Fibroblast of pulmonary artery (primary cell): Measurements from ENCODE around the gene RNF133.
"Not testable (repeated sequence)": the region's sequence is repeated elsewhere in the genome, so short reads cannot be mapped to it uniquely, and the experiment has no call there.

Source experiments
- DNase-seq: peaks from one replicate; pipeline ENCODE4 v3.0.0-alpha.2; 2010; ENCODE audit warnings: low read depth
- H3K4me3 ChIP-seq: replicated peaks from 2 replicates; pipeline ENCODE4 v1.5.1; 2011; ENCODE audit warnings: low read depth, mild to moderate bottlenecking, control low read depth, low read length, moderate library complexity
- TF ChIP-seq, protein P1 (sequence below): IDR thresholded peaks from 2 replicates; pipeline ENCODE4 v1.5.1; 2011; ENCODE audit warnings: mild to moderate bottlenecking, control low read depth, low read length, inconsistent platforms; ENCODE audit errors: missing control alignments

The RNF133 gene

DNA sequence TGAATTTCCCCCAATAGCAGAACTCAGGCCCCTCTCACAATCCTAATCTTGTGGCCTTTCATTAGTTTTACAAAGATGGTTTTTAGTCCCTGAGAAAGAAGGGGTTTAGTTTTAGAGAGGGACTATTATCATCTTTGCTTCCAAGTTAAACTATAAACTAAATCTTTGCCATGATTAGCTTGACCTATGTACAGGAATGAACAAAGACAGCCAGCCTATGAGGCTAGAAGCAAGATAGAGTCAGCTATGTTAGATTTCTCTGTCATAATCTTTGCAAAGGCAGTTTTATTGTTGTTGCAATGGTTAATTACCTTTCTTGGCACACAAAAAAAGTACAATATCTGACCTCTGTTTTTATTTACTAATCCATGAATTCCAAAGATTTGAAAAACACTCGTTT, 19.1 kb downstream of the RNF133 start:
- no peak overlapping the region for H3K4me3 ChIP-seq
- TF ChIP-seq, protein P1, sequence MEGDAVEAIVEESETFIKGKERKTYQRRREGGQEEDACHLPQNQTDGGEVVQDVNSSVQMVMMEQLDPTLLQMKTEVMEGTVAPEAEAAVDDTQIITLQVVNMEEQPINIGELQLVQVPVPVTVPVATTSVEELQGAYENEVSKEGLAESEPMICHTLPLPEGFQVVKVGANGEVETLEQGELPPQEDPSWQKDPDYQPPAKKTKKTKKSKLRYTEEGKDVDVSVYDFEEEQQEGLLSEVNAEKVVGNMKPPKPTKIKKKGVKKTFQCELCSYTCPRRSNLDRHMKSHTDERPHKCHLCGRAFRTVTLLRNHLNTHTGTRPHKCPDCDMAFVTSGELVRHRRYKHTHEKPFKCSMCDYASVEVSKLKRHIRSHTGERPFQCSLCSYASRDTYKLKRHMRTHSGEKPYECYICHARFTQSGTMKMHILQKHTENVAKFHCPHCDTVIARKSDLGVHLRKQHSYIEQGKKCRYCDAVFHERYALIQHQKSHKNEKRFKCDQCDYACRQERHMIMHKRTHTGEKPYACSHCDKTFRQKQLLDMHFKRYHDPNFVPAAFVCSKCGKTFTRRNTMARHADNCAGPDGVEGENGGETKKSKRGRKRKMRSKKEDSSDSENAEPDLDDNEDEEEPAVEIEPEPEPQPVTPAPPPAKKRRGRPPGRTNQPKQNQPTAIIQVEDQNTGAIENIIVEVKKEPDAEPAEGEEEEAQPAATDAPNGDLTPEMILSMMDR, result no peak
- DNase-seq, result no peak

GRCh38 chr7:122679269-122679709, 19.6 kb downstream of the RNF133 start:
- H3K4me3 ChIP-seq, DNase-seq: not testable (repeated sequence)

- TF ChIP-seq, protein P1, result no peak
- H3K4me3 ChIP-seq, result no peak overlapping the region
- DNase-seq, result no peak
Measured at GRCh38 chr7:122677149-122677548, 21.8 kb downstream of the RNF133 start.

DNA sequence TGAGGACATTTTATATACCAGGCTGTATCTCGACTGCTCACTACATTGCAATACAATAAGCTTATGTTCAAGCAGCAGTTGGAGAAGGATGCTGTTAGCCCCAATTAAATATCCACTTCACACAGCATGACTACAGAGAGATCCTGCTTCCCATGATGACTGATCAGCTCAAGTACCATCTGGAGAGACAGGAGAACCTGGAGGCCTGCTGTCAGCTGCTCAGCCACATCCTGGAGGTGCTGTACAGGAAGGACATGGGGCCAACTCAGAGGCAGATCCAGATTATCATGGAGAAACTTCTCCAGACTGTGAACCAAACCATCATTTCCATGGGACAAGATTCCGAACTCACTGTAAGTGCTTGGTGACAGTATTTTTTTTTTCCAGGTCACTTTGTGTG, 22.5 kb downstream of the RNF133 start:
- H3K4me3 ChIP-seq, result no peak overlapping the region
- DNase-seq, result no peak
- TF ChIP-seq, protein P1, result no peak

- TF ChIP-seq, protein P1, result no peak
- DNase-seq, result no peak
Measured at GRCh38 chr7:122675621-122676020, 23.3 kb downstream of the RNF133 start.

DNA sequence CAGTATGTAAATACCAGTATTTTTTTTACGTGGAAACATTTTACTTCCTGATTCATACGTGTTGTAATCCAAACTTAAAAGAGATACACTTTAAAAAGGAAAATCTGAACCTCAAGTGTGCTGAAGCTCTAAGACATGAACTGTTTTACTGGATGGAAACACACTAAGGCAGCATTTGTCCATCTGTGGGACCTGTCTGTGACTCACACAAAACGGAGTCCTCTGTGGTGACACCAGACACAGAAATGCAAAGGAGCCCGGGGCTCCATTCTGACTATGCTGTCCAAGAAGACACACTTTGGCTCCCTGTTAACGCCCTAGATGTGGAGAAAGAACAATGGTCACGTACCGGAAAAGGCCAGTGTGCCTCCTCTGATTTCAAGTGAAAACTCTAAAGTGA, 23.9 kb downstream of the RNF133 start:
- no peak overlapping the region for H3K4me3 ChIP-seq
- DNase-seq, result peak; percentile 16

More at GRCh38 chr7:122675621-122676020, 23.3 kb downstream of the RNF133 start:
- no peak overlapping the region for H3K4me3 ChIP-seq

GRCh38 chr7:122674502-122674901, 24.4 kb downstream of the RNF133 start:
- no peak overlapping the region for H3K4me3 ChIP-seq
- peak; percentile 58 for DNase-seq
- TF ChIP-seq, protein P1, result no peak

More for the DNA sequence above, 23.9 kb downstream of the RNF133 start:
- TF ChIP-seq, protein P1, result no peak
